Inferior parietal cortex (tissue), 1 donor: ENCODE data around the gene PTPRN2.
"Not testable (repeated sequence)": the region's sequence is repeated elsewhere in the genome, so short reads cannot be mapped to it uniquely, and the experiment has no call there.

Source experiments
- DNase-seq: peaks from one replicate; pipeline ENCODE4 v3.0.0-alpha.2; 2016; ENCODE audit errors: extremely low spot score

Gene PTPRN2

DNA sequence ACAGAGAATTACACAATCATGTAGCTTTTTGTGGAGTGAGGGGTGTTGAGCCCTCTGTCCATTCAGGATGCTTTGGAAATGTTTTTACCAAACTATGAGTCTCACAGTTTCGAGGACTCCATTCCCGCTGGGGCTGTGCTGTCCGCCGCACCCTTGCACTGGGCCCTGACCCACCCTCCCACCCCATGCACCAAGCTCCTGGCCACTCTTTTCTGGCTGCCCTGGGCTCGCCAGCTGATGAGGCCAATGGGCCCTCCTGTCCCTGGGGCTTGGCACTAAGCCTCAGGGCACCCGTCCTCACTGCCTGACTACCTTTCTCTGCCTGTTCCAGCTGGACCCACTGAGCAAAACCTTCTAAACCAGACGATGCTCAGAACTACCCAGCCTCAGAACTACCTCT is 332.1 kb downstream of the PTPRN2 start:
- no peak for DNase-seq

DNA sequence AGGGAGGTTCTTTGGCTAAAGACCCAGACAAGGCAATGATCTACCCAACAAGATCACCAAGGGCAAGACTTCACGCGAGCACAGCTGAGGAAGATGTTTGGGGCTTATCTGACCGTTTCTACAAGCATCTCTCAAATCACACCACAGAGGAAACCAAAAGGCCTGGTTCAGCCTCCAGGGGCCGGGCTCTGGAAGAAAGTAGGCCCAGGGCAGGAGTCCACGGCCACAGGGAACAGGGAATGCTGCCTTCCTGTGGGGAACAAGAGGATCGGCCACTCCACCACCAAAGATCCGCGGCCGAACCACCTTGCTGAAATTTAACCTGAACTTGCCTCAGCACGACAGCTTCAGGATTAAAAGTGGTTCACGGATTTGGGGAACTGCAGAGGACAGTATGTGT is 332.5 kb downstream of the PTPRN2 start:
- no peak for DNase-seq

DNA sequence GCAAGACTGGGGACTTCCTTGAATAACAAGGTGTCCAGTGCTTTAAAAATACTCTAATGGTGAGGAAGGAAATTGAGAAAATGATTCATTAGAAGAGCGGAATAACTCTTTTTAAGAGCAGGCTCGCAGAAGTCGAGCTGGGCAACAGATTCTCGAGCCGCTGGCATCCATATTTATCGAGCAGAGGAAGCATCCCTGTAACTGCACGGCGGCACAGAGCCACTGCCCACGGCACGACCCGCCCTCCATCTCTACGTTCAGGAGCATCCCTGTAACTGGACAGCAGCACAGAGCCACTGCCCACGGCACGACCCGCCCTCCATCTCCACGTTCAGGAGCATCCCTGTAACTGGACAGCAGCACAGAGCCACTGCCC is 334.0 kb downstream of the PTPRN2 start:
- DNase-seq, result not testable (repeated sequence)

DNA sequence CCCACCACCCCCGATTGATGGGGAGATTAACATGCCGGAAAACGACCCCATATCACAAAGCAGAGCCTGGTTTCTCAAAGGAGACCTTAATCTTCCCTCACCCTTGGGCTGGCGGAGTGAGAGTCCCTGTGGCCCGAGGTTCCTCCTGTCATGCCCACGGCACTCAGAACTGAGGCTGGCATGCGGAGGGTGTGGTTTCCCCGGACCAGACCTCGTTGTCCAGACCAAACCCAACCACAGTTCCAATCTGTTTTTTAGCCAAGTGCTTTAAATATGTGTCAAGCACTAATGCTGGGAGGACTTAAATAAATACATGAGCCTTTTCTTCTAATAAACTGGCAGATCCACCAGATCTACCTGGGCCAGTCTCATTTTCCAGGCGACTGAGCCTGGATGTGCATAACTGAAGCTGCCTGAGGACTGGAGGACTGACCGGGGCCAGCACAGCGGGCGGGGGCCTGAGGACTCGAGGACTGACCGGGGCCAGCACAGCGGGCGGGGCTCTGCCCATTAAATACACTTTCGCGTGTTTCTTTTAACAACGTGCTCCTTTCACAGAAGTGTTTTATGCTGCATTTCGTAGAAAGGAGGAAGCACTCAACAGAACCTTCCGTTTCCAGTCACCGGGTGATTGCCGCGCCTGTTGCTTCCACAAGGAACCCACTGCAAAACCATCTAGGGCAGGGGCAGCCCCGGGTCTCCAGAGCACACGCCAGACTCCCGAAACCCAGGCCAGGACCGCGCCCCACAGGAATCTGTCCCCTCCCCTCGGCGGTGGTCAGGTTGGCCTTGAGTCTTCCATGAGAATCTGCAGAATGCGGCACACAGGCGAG is 334.6 kb downstream of the PTPRN2 start:
- DNase-seq, result no peak

DNA sequence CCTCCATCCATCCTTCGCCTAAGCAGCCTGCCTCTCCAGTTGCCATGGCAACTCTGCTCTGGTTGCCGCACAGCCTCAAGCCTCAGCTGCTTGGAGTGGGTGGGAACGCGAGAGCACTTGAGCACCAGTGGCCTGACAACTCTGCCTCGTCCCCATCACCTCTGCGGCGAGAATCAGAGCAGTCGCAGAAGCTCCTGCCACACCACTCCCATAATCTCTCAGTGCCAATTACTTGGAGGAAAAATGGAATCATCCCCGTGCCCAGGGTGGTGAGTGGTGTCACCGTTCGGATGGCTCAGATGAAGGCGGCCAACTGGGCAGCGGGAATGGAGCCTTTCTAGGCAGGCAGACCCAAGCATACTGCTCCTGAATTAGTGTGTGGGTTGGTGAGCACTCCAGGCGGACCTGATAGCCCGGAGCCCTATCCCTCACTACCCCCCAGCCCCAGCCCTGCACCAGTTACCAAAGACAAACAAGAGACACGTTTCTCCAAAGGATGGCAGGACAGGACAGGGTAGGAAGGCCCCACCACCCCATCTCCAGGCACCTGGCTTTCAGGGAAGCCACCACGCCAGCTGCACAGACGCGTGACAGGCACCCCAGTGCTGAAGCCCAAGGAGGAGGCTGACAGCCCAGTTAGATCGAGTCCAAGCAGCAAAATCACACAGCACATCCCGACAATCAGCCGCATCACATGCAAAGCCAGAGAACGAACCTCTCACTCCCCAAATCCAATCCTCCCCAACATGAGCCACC is 335.4 kb downstream of the PTPRN2 start:
- DNase-seq, result peak; percentile 51

- DNase-seq, result no peak
These were observed 336.3 kb downstream of the PTPRN2 start for GRCh38 chr7:158251061-158251965.

GRCh38 chr7:158249692-158250091 is 337.9 kb downstream of the PTPRN2 start:
- no peak for DNase-seq

DNA sequence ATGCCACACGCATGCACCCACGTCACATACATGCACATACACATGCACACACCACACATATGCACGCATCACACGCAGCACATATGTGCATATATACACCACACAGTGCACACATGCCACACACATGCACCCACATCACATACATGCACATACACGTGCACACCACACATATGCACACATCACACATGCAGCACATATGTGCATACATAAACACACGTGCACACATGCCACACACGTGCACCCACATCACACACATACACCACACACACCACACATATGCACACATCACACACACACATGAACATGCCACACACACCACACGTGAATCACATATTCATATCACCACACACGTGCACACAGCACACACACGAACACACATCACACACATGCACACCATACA is 338.8 kb downstream of the PTPRN2 start:
- DNase-seq, result no peak

- no peak for DNase-seq
These were observed 339.7 kb downstream of the PTPRN2 start for GRCh38 chr7:158247758-158248487.

GRCh38 chr7:158246960-158247673 is 340.5 kb downstream of the PTPRN2 start:
- no peak for DNase-seq

DNA sequence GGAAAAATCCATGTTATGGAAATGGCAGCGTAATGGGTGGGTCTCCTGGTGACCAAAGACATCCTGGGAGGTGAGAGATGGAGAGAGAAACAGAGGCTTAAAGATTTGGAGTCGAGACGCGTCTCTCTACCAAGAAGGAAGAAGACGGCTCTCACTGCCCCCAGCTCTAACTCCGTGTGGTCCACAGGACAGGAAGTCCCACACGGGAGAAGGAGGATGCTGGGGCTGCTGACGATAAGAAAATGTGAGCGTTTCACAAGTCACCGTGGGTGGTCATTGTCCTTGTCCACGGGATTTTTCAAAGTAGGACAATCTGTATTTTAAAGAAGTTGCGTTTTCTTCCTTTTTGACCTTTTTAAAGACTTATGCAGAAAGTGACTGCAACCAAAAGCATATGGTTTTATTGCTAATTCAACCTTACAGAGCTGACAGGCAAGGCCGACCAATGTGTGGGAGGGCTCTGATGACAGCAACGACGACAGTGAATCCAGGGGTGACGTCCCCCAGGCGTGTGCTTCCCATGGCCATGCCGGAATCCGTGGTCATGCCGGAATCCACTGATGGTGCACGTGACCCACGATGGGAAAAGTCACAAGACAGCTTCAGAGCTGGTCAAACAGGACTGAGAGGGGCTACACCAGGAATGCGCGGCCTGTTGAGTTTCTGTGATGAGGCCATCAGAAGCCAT is 341.2 kb downstream of the PTPRN2 start:
- no peak for DNase-seq

DNA sequence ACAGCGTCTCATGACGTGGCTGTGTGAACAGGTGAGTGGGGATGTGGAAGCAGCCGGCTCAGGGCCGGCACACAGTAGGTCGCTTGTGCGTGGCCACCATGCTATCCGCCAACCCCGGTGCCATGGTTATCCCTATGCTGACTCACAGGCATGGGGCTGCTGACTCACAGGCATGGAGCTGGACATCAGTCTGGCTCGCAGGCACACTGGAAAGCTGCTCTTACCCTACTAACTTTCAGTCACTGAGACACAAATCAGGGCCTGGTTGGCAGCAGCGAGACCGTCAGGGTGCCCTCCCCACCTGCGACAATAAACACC is 341.9 kb downstream of the PTPRN2 start:
- no peak for DNase-seq

DNA sequence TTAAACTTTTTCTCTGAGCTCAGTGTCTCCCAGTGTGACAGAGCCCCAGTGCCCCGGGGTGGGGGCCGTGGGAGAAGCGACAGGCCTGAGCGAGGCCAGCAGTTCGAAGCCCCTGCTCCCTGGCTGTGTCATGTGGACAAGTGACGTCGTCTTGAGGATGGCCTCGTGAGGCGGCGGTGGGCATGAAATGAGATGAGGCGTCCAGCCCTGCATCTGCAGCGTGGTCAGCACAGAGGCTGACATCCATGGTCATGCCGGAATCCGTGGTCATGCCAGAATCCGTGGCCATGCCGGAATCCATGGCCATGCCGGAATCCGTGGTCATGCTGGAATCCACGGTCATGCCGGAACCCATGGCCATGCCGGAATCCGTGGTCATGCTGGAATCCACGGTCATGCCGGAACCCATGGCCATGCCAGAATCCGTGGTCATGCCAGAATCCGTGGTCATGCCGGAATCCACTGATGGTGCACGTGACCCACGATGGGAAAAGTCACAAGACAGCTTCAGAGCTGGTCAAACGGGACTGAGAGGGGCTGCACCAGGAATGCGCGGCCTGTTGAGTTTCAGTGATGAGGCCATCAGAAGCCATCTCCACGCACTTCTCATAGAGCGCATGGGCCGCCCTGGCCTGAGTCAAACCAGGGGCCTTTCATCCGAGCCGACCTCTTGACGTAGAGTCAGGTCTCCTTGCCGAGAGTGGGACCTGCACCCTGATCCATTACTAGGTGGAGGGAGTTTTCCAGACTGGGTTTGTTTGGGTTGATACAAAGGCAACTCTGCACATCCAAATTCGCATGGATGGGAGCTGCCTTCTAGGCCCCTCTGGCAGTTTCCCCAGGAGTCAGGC is 342.5 kb downstream of the PTPRN2 start:
- no peak for DNase-seq

GRCh38 chr7:158244430-158244829 is 343.2 kb downstream of the PTPRN2 start:
- no peak for DNase-seq

- no peak for DNase-seq
These were observed 345.7 kb downstream of the PTPRN2 start for GRCh38 chr7:158241919-158242318.

GRCh38 chr7:158240801-158241200 is 346.8 kb downstream of the PTPRN2 start:
- DNase-seq, result no peak

GRCh38 chr7:158239290-158239981 is 348.2 kb downstream of the PTPRN2 start:
- peak; percentile 41 for DNase-seq

DNA sequence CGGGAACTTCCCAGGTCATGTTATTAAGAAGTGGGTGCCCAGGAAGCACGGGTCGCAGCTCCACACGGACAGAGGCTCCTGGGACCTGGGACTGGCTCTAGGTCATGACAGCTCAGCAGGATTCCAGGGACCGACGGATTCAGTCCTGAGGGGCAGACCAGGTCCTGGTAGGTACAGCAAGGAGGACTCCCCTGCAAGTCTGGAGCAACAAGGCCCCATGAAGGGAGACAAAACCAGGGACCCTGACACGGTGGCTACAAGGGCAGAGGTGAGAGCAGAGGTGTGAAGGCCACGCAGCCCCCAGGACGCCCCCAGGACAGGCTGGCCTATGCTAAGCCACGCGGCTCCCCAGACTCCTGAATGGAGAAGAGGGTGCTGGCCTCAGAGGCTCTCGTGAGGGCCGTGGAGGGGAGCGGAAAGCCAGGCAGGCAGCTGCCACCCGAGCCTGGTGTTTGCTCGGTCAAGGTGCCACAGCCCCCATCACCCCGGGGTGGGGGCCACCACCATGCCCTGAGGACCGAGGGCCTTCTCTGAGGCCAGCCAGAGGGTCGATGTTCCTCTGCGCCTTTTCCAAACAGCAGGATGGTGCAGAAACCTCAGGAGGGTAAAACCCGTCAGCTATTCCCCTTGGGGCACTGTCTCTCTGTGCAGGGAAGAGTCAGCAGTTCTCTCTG is 348.9 kb downstream of the PTPRN2 start:
- no peak for DNase-seq
